H9 (cell line): ENCODE measurements around the gene SIL1. TPM values are rescaled to one million over a fixed set of nuclear protein-coding genes. Genes with fewer than 3 reads are reported as not detected.

Experiments
- DNase-seq: peaks from one replicate; pipeline ENCODE4 v3.0.0-alpha.2; 2017
- H2AFZ ChIP-seq: one replicate; pipeline ENCODE4 v1.6.1; 2013; ENCODE audit warnings: mild to moderate bottlenecking, low read length, control low read depth, moderate library complexity
- H2AK5ac ChIP-seq: 2 replicates; pipeline ENCODE4 v1.6.1; 2013; ENCODE audit warnings: low read length, control low read depth, mixed read lengths; ENCODE audit not compliant: insufficient read length
- H2BK120ac ChIP-seq: one replicate; pipeline ENCODE4 v1.6.1; 2013; ENCODE audit warnings: low read depth, mild to moderate bottlenecking, low read length, control low read depth, inconsistent platforms; ENCODE audit not compliant: poor library complexity, severe bottlenecking
- H2BK12ac ChIP-seq: 2 replicates; pipeline ENCODE4 v1.6.1; 2013; ENCODE audit warnings: low read length, control low read depth, mixed read lengths, low read depth; ENCODE audit not compliant: insufficient read length
- H2BK15ac ChIP-seq: 2 replicates; pipeline ENCODE4 v1.6.1; 2013; ENCODE audit warnings: low read depth, low read length, control low read depth
- H2BK20ac ChIP-seq: one replicate; pipeline ENCODE4 v1.6.1; 2013; ENCODE audit warnings: low read depth, mild to moderate bottlenecking, low read length, control low read depth, inconsistent platforms; ENCODE audit not compliant: poor library complexity, severe bottlenecking
- H2BK5ac ChIP-seq: 2 replicates; pipeline ENCODE4 v1.6.1; 2013; ENCODE audit warnings: low read length, control low read depth, mixed read lengths; ENCODE audit not compliant: insufficient read length
- H3K14ac ChIP-seq: 2 replicates; pipeline ENCODE4 v1.6.1; 2013; ENCODE audit warnings: low read length, control low read depth; ENCODE audit not compliant: insufficient read depth
- H3K18ac ChIP-seq: 2 replicates; pipeline ENCODE4 v1.6.1; 2013; ENCODE audit warnings: low read depth, mild to moderate bottlenecking, mixed read lengths, low read length, control low read depth; ENCODE audit not compliant: insufficient read length
- H3K23ac ChIP-seq: 2 replicates; pipeline ENCODE4 v1.6.1; 2013; ENCODE audit warnings: low read length, control low read depth, mixed read lengths, low read depth; ENCODE audit not compliant: insufficient read length
- H3K23me2 ChIP-seq: 2 replicates; pipeline ENCODE4 v1.6.1; 2013; ENCODE audit warnings: low read depth, mild to moderate bottlenecking, mixed read lengths, low read length, control low read depth; ENCODE audit not compliant: insufficient read length, poor library complexity, severe bottlenecking
- H3K27ac ChIP-seq: 2 replicates; pipeline ENCODE4 v1.5.1; 2013; ENCODE audit warnings: low read length, control low read depth, mixed read lengths, low read depth; ENCODE audit not compliant: insufficient read length
- H3K27me3 ChIP-seq: 2 replicates; pipeline ENCODE4 v1.6.1; 2013; ENCODE audit warnings: low read length, control low read depth, inconsistent platforms; ENCODE audit not compliant: insufficient read depth
- H3K4ac ChIP-seq: 2 replicates; pipeline ENCODE4 v1.6.1; 2013; ENCODE audit warnings: low read depth, mild to moderate bottlenecking, control low read depth, inconsistent platforms, low read length, moderate library complexity
- H3K4me1 ChIP-seq: 2 replicates; pipeline ENCODE4 v1.6.1; 2013; ENCODE audit warnings: low read length, control low read depth, inconsistent platforms; ENCODE audit not compliant: insufficient read depth
- H3K4me2 ChIP-seq: 2 replicates; pipeline ENCODE4 v1.6.1; 2013; ENCODE audit warnings: low read length, control low read depth, mixed read lengths; ENCODE audit not compliant: insufficient read length, insufficient read depth
- H3K56ac ChIP-seq: 2 replicates; pipeline ENCODE4 v1.6.1; 2013; ENCODE audit warnings: low read depth, mild to moderate bottlenecking, mixed read lengths, low read length, control low read depth; ENCODE audit not compliant: insufficient read length
- H3K79me1 ChIP-seq: 2 replicates; pipeline ENCODE4 v1.6.1; 2013; ENCODE audit warnings: low read depth, mild to moderate bottlenecking, moderate library complexity, low read length, control low read depth, inconsistent platforms; ENCODE audit not compliant: insufficient read depth, poor library complexity, severe bottlenecking
- H3K79me2 ChIP-seq: 2 replicates; pipeline ENCODE4 v1.6.1; 2013; ENCODE audit warnings: low read length, control low read depth, inconsistent platforms; ENCODE audit not compliant: insufficient read depth
- H3K9ac ChIP-seq: 2 replicates; pipeline ENCODE4 v1.6.1; 2013; ENCODE audit warnings: low read length, control low read depth, mixed read lengths; ENCODE audit not compliant: insufficient read length; ENCODE audit errors: extremely low read depth
- H3K9me3 ChIP-seq: one replicate; pipeline ENCODE4 v1.6.1; 2013; ENCODE audit warnings: low read depth, low read length, inconsistent platforms; ENCODE audit not compliant: control insufficient read depth
- H3T11ph ChIP-seq: one replicate; pipeline ENCODE4 v1.6.1; 2013; ENCODE audit warnings: mild to moderate bottlenecking, low read length, control low read depth, inconsistent platforms
- H4K20me1 ChIP-seq: one replicate; pipeline ENCODE4 v1.6.1; 2013; ENCODE audit not compliant: control insufficient read depth, insufficient read length, insufficient read depth
- H4K5ac ChIP-seq: 2 replicates; pipeline ENCODE4 v1.6.1; 2013; ENCODE audit warnings: low read depth, mild to moderate bottlenecking, mixed read lengths, low read length, control low read depth; ENCODE audit not compliant: insufficient read length
- H4K8ac ChIP-seq: replicated peaks from 2 replicates; pipeline ENCODE4 v1.6.1; 2013; ENCODE audit warnings: low read length, control low read depth, mixed read lengths, low read depth; ENCODE audit not compliant: insufficient read length
- H4K91ac ChIP-seq: 2 replicates; pipeline ENCODE4 v1.6.1; 2013; ENCODE audit warnings: low read depth, mild to moderate bottlenecking, moderate library complexity, mixed read lengths, low read length, control low read depth; ENCODE audit not compliant: insufficient read length
- H3K27ac Mint-ChIP-seq, 3 experiments: 2 replicates in 2 of 3; 3 replicates in 1 of 3; pipeline ENCODE4 v1.8.0; 2020 to 2021; ENCODE audit warnings: mixed read lengths in 3 of 3, mild to moderate bottlenecking in 1 of 3, moderate library complexity in 1 of 3
- H3K27me3 Mint-ChIP-seq: 2 replicates; pipeline ENCODE4 v1.8.0; 2021; ENCODE audit warnings: low read depth, mild to moderate bottlenecking, moderate library complexity, mixed read lengths
- H3K36me3 Mint-ChIP-seq, 3 experiments: 2 replicates in 2 of 3; 3 replicates in 1 of 3; pipeline ENCODE4 v1.8.0; 2020 to 2021; ENCODE audit warnings: low read depth in 3 of 3, mixed read lengths in 3 of 3; ENCODE audit not compliant: insufficient read depth in 1 of 3
- H3K4me1 Mint-ChIP-seq, 2 experiments: 2 replicates each; pipeline ENCODE4 v1.8.0; 2020; ENCODE audit warnings: mixed read lengths in 2 of 2
- H3K4me3 Mint-ChIP-seq, 2 experiments: 2 replicates in 1 of 2; 3 replicates in 1 of 2; pipeline ENCODE4 v1.8.0; 2020 to 2021; ENCODE audit warnings: mild to moderate bottlenecking in 2 of 2, mixed read lengths in 2 of 2, moderate library complexity in 1 of 2
- H3K9me3 Mint-ChIP-seq, 2 experiments: 2 replicates in 1 of 2; 3 replicates in 1 of 2; pipeline ENCODE4 v1.8.0; 2020; ENCODE audit warnings: mild to moderate bottlenecking in 2 of 2, mixed read lengths in 2 of 2, moderate library complexity in 1 of 2
- CTCF ChIP-seq: fragments of 200-600 bp; sonication (generic); conservative IDR thresholded peaks from 3 replicates; pipeline ENCODE4 v1.8.0; 2021; ENCODE audit warnings: antibody characterized with exemption, mild to moderate bottlenecking
- WGBS: extraction: QIAGEN DNeasy Blood & Tissue Kit; methylation state at CpG from one replicate; pipeline ENCODE4 v1.1.7; 2013; ENCODE audit warnings: missing lambda C conversion rate, low lambda C conversion rate, mixed read lengths; ENCODE audit not compliant: insufficient read length; ENCODE audit errors: extremely low coverage; 5-methylcytosine and 5-hydroxymethylcytosine counted together
- total RNA-seq: library from RNA; stranded (reverse); gene quantifications from 2 replicates; pipeline ENCODE4 v1.2.1, GENCODE V29; 2021

SIL1 gene
- total RNA-seq, 1 experiment from 2014 or later: 10.6 TPM

GRCh38 chr5:139131921-139132432, 66.2 kb downstream of the SIL1 start:
- H3K4me2 ChIP-seq: no peak overlapping the region

More at GRCh38 chr5:139131921-139132432, 66.2 kb downstream of the SIL1 start:
- H2BK12ac ChIP-seq: no peak overlapping the region
- no peak overlapping the region for H3K14ac ChIP-seq
- WGBS: no CpG with 5 or more reads among the region's 2 CpGs
- no peak overlapping the region for H3K56ac ChIP-seq
- Mint-ChIP-seq H3K36me3 (no peaks in the 10 kb centered on the region), H3K27ac (no peak overlapping the region), H3K4me1 (peaks cover 18 to 28% of the 10 kb centered on the region in 2 experiments), H3K9me3 (no peaks in the 10 kb centered on the region), H3K27me3 (no peaks in the 10 kb centered on the region; the same call in 1 of the 2 replicates), H3K4me3 (no peak overlapping the region)
- H2AK5ac ChIP-seq: no peak overlapping the region
- no peaks in the 10 kb centered on the region; the same call in 1 of the 2 replicates for H3K4me1 ChIP-seq
- no peak for TF ChIP-seq CTCF
- no peak overlapping the region for H2BK15ac ChIP-seq
- no peak overlapping the region for H3K9ac ChIP-seq
- H2BK5ac ChIP-seq: no peak overlapping the region
- no peaks in the 10 kb centered on the region for H3K27me3 ChIP-seq
- no peak overlapping the region for H3K27ac ChIP-seq
- H4K91ac ChIP-seq: no peak overlapping the region
- H3K4ac ChIP-seq: no peak overlapping the region
- no peaks in the 10 kb centered on the region for H3K9me3 ChIP-seq
- no peaks in the 10 kb centered on the region for H3K79me1 ChIP-seq
- H4K5ac ChIP-seq: no peak overlapping the region
- H2BK120ac ChIP-seq: no peak overlapping the region
- H4K20me1 ChIP-seq: no peaks in the 10 kb centered on the region
- no peak overlapping the region for H2AFZ ChIP-seq
- H4K8ac ChIP-seq: no peak overlapping the region
- no peak overlapping the region for H2BK20ac ChIP-seq
- H3K23me2 ChIP-seq: no peaks in the 10 kb centered on the region
- no peak for DNase-seq
- no peak overlapping the region for H3K23ac ChIP-seq
- H3K18ac ChIP-seq: no peak overlapping the region
- H3K79me2 ChIP-seq: no peaks in the 10 kb centered on the region
- no peak overlapping the region for H3T11ph ChIP-seq
